ENCODE measurements around the gene GPANK1. TPM values are rescaled to one million over a fixed set of nuclear protein-coding genes. Genes with fewer than 3 reads are reported as not detected.
A peak's percentile ranks its signal among the peaks of the same experiment; 100 is the strongest.

The GPANK1 gene
- total RNA-seq, 2 experiments from 2014 or later = 33.3 to 37.0 TPM

GRCh38 chr6:31700740-31701401 is 36.1 kb upstream of the GPANK1 start:
- H3K9me3 Mint-ChIP-seq = no peaks in the 10 kb centered on the region
- H3K4me3 Mint-ChIP-seq = peak overlapping the region; percentile 22
- DNase-seq = no peak
- H3K36me3 Mint-ChIP-seq = peaks cover 3% of the 10 kb centered on the region
- H3K27ac Mint-ChIP-seq = no peak overlapping the region
- no peaks in the 10 kb centered on the region for H3K27me3 Mint-ChIP-seq
- peaks cover 18% of the 10 kb centered on the region for H3K4me1 Mint-ChIP-seq

GRCh38 chr6:31697555-31697954 is 32.8 kb upstream of the GPANK1 start:
- Mint-ChIP-seq H3K4me3 (no peak overlapping the region), H3K36me3 (peaks cover 8% of the 10 kb centered on the region)

GRCh38 chr6:31693535-31693934 is 28.7 kb upstream of the GPANK1 start:
- DNase-seq = no peak
- H3K36me3 Mint-ChIP-seq = peaks cover 7% of the 10 kb centered on the region

More at GRCh38 chr6:31697555-31697954, 32.8 kb upstream of the GPANK1 start:
- no peak overlapping the region for H3K27ac Mint-ChIP-seq
- H3K4me1 Mint-ChIP-seq = peaks cover 18% of the 10 kb centered on the region
- H3K9me3 Mint-ChIP-seq = no peaks in the 10 kb centered on the region
- DNase-seq = no peak
- no peaks in the 10 kb centered on the region for H3K27me3 Mint-ChIP-seq

GRCh38 chr6:31692886-31693285 is 28.1 kb upstream of the GPANK1 start:
- peaks cover 7% of the 10 kb centered on the region for H3K36me3 Mint-ChIP-seq
- H3K4me3 Mint-ChIP-seq = no peak overlapping the region
- H3K27ac Mint-ChIP-seq = no peak overlapping the region
- H3K9me3 Mint-ChIP-seq = no peaks in the 10 kb centered on the region
- H3K27me3 Mint-ChIP-seq = no peaks in the 10 kb centered on the region
- DNase-seq = no peak
- H3K4me1 Mint-ChIP-seq = peaks cover 6% of the 10 kb centered on the region

More at GRCh38 chr6:31693535-31693934, 28.7 kb upstream of the GPANK1 start:
- Mint-ChIP-seq H3K27me3 (no peaks in the 10 kb centered on the region), H3K9me3 (no peaks in the 10 kb centered on the region), H3K27ac (no peak overlapping the region), H3K4me1 (peaks cover 7% of the 10 kb centered on the region), H3K4me3 (no peak overlapping the region)

DNA sequence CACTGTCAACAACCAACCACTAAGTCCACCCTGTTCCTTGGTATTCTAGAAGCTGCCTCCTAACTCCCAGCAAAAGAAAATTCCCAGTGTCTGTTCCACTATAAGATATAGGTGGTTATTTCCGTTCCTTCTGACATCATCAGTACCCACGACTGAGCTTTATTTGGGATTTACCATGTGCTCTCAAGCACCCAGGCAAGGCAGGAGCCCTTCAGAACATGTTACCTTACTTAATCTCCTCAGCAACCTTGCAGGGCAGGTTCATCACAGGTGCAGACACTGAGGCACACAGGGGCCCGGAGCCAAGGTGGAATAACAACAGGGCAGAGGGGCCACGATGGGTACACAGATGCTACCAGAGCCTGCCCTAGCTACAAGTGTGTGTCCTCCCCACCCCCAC is 27.6 kb upstream of the GPANK1 start:
- no peak overlapping the region for H3K27ac Mint-ChIP-seq
- no peaks in the 10 kb centered on the region for H3K9me3 Mint-ChIP-seq
- peaks cover 2% of the 10 kb centered on the region for H3K4me1 Mint-ChIP-seq
- no peak overlapping the region for H3K4me3 Mint-ChIP-seq
- peaks cover 7% of the 10 kb centered on the region for H3K36me3 Mint-ChIP-seq
- DNase-seq = no peak
- H3K27me3 Mint-ChIP-seq = no peaks in the 10 kb centered on the region

DNA sequence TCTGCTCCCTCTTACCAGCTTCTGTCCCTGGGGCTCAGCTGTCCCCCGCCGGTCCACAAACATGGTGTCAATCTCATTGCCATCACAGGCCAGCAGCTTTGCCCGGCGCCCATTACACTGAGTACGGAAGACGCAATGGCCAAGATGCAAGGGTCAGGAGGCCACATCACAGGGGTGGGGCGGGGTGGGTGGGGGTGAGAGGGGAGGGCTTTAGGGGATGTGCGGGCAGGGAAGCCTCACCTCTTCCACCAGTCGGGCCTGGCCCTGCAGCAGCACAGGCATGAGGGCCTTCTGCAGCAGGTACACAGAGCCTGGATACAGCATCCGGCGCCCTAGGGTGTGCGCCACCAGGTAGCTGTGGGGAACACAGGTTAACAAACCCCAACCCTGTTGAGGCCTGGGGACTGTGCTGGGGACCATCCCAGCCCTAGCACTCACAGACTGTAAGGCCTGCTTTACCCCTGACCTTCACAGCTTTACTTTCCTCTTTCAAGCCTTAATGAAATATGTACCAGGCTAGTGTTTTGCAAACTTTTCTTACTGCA is 26.8 kb upstream of the GPANK1 start:
- peaks cover 2% of the 10 kb centered on the region for H3K4me1 Mint-ChIP-seq
- DNase-seq = no peak
- peaks cover 7% of the 10 kb centered on the region for H3K36me3 Mint-ChIP-seq
- H3K27me3 Mint-ChIP-seq = no peaks in the 10 kb centered on the region
- no peak overlapping the region for H3K27ac Mint-ChIP-seq
- H3K9me3 Mint-ChIP-seq = no peaks in the 10 kb centered on the region
- H3K4me3 Mint-ChIP-seq = no peak overlapping the region

GRCh38 chr6:31691078-31691463 is 26.3 kb upstream of the GPANK1 start:
- H3K27ac Mint-ChIP-seq = no peak overlapping the region
- no peaks in the 10 kb centered on the region for H3K27me3 Mint-ChIP-seq
- peaks cover 2% of the 10 kb centered on the region for H3K4me1 Mint-ChIP-seq
- no peak for DNase-seq
- no peaks in the 10 kb centered on the region for H3K9me3 Mint-ChIP-seq
- peaks cover 7% of the 10 kb centered on the region for H3K36me3 Mint-ChIP-seq
- H3K4me3 Mint-ChIP-seq = no peak overlapping the region

- H3K4me3 Mint-ChIP-seq = no peak overlapping the region
- H3K27ac Mint-ChIP-seq = peak overlapping the region; percentile 40
- no peaks in the 10 kb centered on the region for H3K9me3 Mint-ChIP-seq
- H3K4me1 Mint-ChIP-seq = peaks cover 2% of the 10 kb centered on the region
- no peak for DNase-seq
- peaks cover 11% of the 10 kb centered on the region for H3K36me3 Mint-ChIP-seq
- H3K27me3 Mint-ChIP-seq = no peaks in the 10 kb centered on the region
These were observed 25.7 kb upstream of the GPANK1 start for GRCh38 chr6:31690231-31691077.

- H3K4me3 Mint-ChIP-seq = no peak overlapping the region
- peaks cover 11% of the 10 kb centered on the region for H3K36me3 Mint-ChIP-seq
- H3K27ac Mint-ChIP-seq = peak overlapping the region; percentile 16
- peaks cover 2% of the 10 kb centered on the region for H3K4me1 Mint-ChIP-seq
- no peaks in the 10 kb centered on the region for H3K27me3 Mint-ChIP-seq
- no peaks in the 10 kb centered on the region for H3K9me3 Mint-ChIP-seq
- DNase-seq = no peak
These were observed 24.7 kb upstream of the GPANK1 start for GRCh38 chr6:31689249-31690110.

DNA sequence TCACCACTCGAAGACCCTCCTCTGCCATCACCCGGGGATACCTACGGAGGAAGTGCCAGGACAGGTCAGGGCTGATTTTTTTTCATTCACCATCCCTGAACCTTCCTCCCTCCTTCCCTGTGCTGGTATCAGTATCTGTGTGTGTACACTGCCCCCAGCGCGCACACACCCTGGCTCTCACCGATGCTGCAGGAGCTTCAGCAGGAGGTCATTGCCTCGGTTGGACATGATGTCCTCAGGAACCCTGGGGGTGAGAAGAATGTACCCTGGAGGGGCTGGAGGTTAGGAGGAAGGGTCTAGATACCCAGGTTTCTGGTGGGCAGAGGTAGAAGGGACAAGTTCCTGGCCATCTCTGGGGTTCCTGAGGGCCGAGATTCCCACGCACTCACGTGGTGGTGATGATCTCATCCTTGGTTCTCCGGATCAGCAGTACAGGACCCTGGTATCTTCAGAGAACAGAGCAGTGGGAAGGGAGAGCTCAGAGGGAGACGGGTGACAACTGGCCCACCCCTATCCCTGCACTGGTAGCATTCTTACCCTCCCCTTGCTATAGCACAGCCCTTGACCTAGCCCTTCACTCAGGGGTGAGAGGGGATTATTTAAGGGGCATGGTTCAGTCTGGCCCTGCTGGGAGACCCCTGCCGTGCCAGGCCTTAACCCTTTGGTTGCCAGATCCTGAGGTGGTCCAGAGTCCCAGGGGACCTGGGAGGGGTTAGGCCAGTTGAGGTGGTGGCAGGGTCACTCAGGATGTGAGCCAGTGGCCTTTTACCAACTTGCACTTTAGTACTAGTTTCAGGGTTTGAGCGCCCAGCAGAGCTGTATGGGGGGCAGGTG is 23.3 kb upstream of the GPANK1 start:
- H3K4me3 Mint-ChIP-seq = no peak overlapping the region
- peaks cover 8% of the 10 kb centered on the region for H3K36me3 Mint-ChIP-seq
- H3K27ac Mint-ChIP-seq = no peak overlapping the region
- DNase-seq = no peak
- no peaks in the 10 kb centered on the region for H3K9me3 Mint-ChIP-seq
- peaks cover 2% of the 10 kb centered on the region for H3K4me1 Mint-ChIP-seq
- no peaks in the 10 kb centered on the region for H3K27me3 Mint-ChIP-seq

DNA sequence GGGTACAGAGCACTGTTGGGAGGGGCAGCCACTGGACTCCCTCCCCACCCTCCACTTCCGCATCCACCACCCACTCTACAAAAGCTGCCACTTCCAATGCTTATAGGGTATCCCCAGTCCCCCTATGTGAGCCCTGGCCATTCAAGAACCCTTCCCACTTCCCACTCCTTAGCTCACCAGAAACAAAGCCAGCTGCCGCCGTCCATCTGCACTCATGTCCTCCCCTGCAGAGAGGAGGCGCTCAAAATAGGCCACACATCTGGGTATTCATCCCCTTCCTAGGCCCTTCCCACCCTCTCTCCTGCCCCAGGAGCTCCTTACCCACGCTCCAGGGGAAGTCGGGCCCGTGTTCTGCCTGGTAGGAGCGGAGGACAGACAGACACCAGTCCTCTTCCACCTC is 22.5 kb upstream of the GPANK1 start:
- no peaks in the 10 kb centered on the region for H3K27me3 Mint-ChIP-seq

GRCh38 chr6:31686483-31686882 is 21.7 kb upstream of the GPANK1 start:
- peaks cover 5% of the 10 kb centered on the region for H3K36me3 Mint-ChIP-seq
- H3K4me1 Mint-ChIP-seq = peaks cover 6% of the 10 kb centered on the region
- H3K27me3 Mint-ChIP-seq = no peaks in the 10 kb centered on the region
- no peaks in the 10 kb centered on the region for H3K9me3 Mint-ChIP-seq
- H3K4me3 Mint-ChIP-seq = no peak overlapping the region
- DNase-seq = no peak
- no peak overlapping the region for H3K27ac Mint-ChIP-seq

More for the DNA sequence above, 22.5 kb upstream of the GPANK1 start:
- Mint-ChIP-seq H3K27ac (no peak overlapping the region), H3K9me3 (no peaks in the 10 kb centered on the region), H3K4me1 (peaks cover 2% of the 10 kb centered on the region), H3K36me3 (peaks cover 4% of the 10 kb centered on the region), H3K4me3 (no peak overlapping the region)
- DNase-seq = no peak

GRCh38 chr6:31683591-31683990 is 18.8 kb upstream of the GPANK1 start:
- Mint-ChIP-seq H3K36me3 (peaks cover 6% of the 10 kb centered on the region), H3K27ac (no peak overlapping the region), H3K4me1 (peaks cover 14% of the 10 kb centered on the region), H3K27me3 (no peaks in the 10 kb centered on the region), H3K4me3 (no peak overlapping the region), H3K9me3 (no peaks in the 10 kb centered on the region)
- no peak for DNase-seq

- Mint-ChIP-seq H3K36me3 (peaks cover 6% of the 10 kb centered on the region), H3K27me3 (no peaks in the 10 kb centered on the region), H3K27ac (peak overlapping the region; percentile 8), H3K4me1 (peaks cover 14% of the 10 kb centered on the region), H3K4me3 (peak overlapping the region; percentile 65), H3K9me3 (no peaks in the 10 kb centered on the region)
- DNase-seq = peak; percentile 64
These were observed 16.4 kb upstream of the GPANK1 start for GRCh38 chr6:31681135-31681671.

Measured in activated naive CD8-positive, alpha-beta T cell treated with anti-CD3 and anti-CD28 coated beads for 36 hours (primary cell).